Sigmoid colon (tissue), 3 donors: ENCODE measurements around the gene RPS6KA5.

Source experiments
- POLR2A ChIP-seq, 2 donors: fragments of 450-650 bp; IDR thresholded peaks; one replicate each; pipeline ENCODE4 v1.6.1; 2016; ENCODE audit warnings: antibody characterized with exemption in 2 of 2, mild to moderate bottlenecking in 2 of 2, moderate library complexity in 2 of 2
- TF ChIP-seq, protein P1 (sequence below), 4 experiments: fragments of 450-650 bp in 3 of 4; fragments of 200-600 bp in 1 of 4; IDR thresholded peaks; one replicate each; pipeline ENCODE4 v1.5.1; 2016 to 2019; ENCODE audit warnings: antibody characterized with exemption in 4 of 4, mild to moderate bottlenecking in 3 of 4, moderate library complexity in 2 of 4

DNA sequence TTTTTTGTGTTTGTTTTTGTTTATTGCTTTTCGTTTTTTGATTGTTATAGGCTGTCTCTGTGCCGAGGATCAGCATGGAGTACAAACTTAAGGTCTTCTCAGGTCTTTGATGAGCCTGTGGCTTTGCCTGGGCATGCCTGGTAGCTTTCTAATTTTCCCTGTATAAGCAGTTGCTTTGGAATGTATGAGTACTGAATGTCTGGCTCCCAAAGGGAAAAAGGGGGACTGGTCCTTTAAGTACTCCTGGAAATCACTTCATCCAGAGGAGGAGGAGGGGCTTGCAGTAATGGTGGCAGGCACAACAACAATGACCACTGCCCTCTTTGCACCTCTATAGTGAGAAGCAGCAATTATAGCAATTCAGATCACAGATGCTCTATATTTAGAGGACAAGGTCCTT lies 176.7 kb downstream of the RPS6KA5 start:
- TF ChIP-seq, protein P1, sequence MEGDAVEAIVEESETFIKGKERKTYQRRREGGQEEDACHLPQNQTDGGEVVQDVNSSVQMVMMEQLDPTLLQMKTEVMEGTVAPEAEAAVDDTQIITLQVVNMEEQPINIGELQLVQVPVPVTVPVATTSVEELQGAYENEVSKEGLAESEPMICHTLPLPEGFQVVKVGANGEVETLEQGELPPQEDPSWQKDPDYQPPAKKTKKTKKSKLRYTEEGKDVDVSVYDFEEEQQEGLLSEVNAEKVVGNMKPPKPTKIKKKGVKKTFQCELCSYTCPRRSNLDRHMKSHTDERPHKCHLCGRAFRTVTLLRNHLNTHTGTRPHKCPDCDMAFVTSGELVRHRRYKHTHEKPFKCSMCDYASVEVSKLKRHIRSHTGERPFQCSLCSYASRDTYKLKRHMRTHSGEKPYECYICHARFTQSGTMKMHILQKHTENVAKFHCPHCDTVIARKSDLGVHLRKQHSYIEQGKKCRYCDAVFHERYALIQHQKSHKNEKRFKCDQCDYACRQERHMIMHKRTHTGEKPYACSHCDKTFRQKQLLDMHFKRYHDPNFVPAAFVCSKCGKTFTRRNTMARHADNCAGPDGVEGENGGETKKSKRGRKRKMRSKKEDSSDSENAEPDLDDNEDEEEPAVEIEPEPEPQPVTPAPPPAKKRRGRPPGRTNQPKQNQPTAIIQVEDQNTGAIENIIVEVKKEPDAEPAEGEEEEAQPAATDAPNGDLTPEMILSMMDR (IDR thresholded peaks at IDR 0.05): no peak
- TF ChIP-seq POLR2A (IDR thresholded peaks at IDR 0.05): no peak
